NCI-H1048 (cell line): ENCODE results near the gene SPPL2A.
"Not testable (repeated sequence)": the region's sequence is repeated elsewhere in the genome, so short reads cannot be mapped to it uniquely, and the experiment has no call there.

Experiments
- DNase-seq: peaks from one replicate; lab custom pipeline; 2025; lab: John Stamatoyannopoulos, UW

SPPL2A gene

DNA sequence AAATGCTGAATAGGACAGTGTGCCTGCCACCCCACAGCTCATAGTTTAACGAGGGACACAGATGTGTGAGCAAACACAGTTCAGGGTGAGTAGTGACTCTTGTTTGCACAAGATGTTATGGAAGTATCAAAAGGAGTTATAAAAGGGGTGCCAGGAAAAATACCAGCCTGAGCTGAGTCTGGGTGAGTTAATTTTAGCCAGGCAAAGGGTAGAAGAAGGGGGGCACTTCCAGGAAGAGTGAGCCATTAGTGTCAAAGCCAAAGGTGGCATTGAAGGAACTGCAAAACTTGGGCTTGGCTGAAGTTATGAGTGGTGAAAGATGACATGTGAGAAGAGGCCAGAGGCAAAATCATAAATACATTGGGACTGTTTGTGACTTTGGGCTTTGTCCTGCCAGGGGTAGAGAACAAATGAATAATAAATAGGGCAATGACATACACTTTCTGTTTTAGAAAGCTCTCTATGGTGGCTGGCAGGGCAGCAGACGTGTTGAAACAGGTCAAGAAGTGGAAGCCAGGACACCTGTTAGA is 1.9 kb upstream of the SPPL2A start:
- no peak for DNase-seq

DNA sequence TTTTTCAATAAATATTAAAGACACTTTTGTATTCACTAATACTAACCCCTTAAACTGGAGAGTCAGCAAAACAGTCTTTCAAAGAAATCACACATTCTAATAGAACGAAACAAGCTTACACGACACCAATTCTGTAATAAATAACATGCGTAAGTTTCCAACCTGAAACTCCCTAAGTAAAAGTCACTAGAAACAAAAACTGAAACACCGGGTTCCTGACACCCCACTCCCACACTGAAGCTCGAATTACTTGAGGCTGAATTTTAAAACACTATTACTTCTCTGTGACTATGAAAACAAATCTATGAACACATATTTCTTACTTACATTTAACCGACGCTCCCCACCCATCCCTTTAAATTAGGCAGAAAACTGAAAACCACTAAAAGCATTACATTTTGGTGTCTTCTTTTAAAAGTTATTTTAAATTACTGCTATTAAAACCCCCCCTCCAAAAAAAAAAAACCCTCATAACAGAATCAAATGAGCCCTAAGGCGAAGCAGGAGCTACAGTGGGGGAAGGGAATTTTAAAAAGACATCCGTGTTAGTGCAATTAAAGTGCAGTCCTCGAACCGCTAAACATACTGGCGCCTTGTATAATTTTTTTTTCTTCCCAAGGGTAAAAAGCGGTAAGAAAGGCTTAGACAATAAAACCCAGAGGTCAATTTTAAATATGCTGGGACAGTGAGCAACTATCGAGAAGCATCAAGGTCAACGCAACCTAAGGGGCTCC is 878 bp downstream of the SPPL2A start:
- no peak for DNase-seq

DNA sequence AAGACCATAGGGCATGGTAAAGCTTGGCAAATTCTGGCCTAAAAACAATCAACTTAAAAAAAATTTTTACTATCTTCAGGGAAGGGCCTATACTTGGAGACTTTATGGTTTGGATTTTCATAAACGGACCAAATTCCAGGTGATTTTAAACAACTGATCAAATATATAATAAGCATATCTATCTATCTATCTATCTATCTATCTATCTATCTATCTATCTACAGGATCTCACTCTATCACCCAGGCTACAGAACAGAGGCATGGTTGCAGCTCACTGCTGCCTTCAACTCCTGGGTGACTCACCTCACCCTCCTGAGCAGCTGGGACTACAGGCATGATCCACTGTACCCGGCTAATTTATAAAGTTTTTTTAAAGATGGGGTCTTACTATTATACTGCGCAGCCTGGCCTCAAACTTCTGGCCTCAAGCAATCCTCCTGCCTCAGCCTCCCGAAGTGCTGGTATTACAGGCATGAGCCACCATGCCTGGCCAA is 6.7 kb downstream of the SPPL2A start:
- no peak for DNase-seq

DNA sequence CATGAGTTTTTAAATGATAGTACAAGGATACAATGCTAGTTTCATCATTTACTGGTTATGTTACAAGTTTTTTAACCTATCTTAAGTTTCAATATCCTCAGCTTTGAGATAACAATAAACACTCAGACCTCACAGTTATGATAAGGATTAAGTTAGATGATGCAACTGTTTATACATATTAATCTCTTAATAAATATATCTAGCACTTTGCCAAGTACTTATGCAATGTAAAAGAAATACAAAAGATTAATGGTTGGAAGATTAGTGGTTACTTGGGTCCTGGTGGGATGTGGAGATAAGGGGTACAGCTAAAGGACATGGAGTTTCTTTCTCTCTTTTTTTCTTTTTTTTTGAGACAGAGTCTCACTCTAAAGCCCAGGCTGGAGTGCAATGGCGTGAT is 12.0 kb downstream of the SPPL2A start:
- no peak for DNase-seq

DNA sequence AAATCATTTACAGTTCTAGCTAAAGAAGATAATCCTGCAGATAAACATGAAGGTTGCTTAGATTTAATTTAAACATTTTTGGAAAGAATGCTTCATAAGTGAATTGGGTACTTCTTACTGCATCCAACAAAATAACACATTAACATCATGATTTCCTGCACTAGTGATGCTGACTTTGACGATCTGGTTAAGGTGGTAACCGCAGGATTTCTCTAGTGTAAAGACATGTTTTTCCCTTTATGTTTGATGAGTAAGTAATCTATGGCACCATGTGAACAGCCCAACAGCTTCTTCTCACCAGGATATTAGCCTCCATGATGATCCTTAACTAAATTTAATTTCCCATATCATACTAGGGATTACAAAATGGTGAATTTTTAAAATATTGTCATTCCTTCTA is 14.1 kb downstream of the SPPL2A start:
- DNase-seq: no peak

DNA sequence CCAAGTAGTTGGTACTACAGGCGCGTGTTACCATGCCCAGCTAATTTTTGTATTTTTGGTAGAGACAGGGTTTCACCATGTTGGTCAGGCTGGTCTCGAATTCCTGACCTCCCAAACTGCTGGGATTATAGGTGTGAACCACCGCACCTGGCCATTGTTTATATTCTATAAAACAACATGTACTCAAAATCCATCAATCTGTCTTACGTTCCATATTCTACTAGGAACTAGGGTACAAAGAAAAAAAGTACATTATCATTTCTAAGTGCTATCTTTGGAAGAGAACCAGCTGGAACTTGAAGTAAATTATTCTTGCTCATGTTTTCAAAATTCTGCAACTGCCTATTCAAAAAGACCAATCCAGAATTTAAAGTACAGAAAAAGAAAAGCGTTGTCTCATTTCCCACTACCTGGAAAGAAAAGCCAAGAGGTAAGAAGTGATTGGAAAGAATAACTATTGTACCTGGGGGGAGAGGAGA is 15.2 kb downstream of the SPPL2A start:
- DNase-seq: no peak

DNA sequence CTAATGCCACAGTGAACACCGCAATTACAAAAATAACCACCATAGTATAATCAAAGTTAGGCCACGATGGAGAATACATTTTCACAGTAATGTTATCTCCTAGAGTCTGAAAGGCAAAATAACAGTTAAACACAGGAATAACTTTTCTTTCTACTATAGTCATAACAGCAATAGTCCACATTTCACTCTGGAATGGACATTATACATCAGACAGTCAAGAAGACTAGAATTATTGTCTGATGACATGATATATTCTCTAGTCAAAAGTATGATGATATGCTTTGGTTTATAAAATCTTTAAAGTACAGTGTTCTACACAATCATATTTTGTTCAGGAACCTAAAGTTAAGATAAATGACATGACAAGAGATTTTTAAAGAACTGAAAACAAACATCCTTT is 18.0 kb downstream of the SPPL2A start:
- no peak for DNase-seq

DNA sequence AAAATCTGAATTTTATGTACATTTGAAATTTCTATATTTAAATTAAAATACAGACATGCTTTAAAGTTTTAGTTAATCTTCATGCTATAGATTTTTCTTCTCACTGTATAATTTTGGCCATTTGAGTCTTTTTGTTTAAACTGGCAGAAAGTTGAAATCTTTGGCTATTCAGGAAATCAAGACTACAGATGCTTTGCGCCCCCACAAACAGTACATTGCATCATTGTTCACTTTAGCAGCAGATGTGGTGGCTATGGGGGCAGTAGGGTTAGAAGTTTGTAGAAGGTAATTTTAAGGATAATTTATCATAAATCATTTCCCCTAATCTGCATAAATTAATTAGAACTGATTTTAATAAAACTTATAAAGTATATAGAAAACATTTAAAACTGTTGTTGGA is 20.9 kb downstream of the SPPL2A start:
- no peak for DNase-seq

DNA sequence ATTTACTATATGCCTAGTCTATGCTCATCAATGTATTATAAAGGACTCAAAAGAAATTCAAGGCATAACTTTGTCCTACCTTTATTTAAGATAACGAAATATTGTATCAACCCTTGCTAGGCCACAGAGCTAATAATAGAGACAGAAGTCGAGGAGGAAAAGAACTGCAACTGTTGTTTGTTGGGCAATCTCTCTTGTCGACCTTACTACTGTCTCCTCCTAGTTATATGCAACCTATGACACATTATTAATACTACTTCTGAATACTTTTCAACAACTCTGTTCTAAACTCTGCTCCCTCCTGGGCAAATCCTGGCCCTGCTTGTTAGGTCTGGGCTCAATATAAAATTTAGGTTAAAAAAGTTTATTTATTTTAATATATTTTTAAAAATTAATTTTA is 24.6 kb downstream of the SPPL2A start:
- no peak for DNase-seq

DNA sequence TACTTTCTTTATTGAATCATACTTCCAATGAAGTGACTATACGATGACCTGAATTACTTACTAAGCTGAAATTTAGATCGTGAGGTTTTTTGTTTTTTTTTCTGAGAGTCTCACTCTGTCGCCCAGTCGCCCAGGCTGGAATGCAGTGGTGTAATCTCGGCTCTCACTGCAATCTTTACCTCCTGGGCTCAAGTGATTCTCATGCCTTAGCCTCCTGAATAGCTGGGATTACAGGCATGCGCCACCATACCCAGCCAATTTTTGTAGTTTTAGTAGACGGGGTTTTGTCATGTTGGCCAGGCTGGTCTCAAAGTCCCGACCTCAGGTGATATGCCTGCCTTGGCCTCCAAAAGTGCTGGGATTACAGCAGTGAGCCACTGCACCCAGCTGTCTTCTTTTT is 28.7 kb downstream of the SPPL2A start:
- DNase-seq: no peak

DNA sequence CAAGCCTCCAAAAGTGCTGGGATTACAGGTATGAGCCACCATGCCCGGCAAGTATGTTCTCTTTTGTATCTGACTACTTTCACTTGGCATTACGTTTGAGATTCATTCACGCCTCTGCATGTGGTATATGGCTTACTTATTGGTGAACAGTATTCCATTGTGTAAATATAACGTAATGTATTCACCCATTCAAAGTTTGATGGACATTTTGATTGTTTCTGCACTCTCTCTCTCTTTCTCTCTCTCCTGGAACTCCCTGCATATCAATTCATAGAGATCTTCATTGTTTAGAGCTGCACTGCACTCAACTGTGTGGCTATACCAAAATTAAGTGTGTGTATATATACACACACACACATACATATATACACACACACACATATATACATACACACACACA is 30.4 kb downstream of the SPPL2A start:
- DNase-seq: no peak

DNA sequence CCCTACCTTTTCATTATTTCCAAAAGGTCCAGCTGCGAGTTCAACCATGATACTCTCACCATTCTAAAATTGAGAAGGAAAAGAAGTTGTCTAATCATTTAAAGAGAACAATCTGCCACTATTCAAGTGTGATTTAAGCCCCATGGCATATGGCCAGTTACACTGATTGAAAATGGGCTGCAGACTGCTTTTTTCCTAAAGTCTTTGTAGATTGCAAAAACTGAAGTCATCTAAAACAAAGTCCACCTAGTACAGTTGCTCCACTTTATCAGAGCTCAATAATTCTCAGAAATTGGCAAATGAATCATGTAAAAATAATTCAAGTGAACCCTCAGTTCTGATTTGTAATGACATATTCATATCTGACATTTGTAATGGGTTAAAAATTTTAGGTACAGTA is 39.2 kb downstream of the SPPL2A start:
- DNase-seq: no peak

DNA sequence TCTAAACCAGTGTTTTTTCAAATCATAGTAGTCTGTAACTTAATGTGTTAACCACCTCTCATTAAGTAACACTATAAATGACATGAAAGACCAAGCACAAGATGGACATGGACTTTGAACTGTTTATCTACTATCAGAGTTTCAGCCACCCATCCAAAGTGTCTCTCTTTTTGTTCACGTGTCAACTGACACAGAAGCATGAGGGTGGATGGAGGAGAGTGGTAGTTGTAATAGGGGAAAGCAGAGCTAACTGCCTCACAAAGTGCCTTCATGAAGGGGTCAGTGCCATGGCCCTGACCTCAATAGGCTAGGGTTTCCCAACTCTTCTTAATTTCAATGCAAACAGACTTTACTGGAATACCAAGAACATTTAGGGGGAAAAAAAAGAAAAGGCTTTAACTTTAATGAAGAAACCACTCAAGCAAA is 46.8 kb downstream of the SPPL2A start:
- DNase-seq: no peak

DNA sequence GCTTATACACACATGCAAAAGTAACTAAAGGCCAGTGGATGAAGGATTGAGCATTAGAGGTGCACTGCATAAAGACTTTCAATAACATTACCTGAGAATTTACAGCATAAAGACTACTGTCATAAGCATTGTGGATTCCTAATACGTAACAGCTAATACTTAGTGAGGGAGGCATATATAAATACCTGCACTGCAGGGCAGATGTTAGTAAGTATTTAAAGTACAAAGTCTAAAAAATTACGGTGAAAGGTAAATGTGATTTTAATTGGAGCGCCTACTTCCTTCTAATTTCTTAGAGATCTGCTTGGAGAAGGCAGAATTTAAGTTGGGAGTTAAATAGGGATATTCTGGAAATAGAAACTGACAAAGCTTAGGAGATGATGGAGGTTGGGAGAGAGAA is 53.5 kb downstream of the SPPL2A start:
- no peak for DNase-seq

DNA sequence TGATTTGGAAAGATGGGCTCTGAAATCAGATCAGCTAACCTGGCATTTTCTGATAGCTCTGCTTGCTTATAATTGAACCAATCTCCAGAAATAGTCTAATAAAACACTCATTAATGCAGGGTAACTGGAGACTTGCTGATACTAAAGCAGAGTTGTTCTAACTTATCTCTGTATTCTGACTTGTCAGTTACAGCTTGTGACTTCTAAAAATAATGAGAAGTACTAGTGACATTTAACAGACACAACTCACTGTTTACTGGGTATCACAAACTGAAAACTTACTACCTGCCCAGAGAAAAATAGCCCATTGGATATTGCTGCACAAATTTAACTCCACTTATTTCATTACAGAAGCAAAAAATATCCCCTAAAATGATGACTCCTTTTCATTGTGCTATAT is 54.9 kb downstream of the SPPL2A start:
- DNase-seq: no peak

DNA sequence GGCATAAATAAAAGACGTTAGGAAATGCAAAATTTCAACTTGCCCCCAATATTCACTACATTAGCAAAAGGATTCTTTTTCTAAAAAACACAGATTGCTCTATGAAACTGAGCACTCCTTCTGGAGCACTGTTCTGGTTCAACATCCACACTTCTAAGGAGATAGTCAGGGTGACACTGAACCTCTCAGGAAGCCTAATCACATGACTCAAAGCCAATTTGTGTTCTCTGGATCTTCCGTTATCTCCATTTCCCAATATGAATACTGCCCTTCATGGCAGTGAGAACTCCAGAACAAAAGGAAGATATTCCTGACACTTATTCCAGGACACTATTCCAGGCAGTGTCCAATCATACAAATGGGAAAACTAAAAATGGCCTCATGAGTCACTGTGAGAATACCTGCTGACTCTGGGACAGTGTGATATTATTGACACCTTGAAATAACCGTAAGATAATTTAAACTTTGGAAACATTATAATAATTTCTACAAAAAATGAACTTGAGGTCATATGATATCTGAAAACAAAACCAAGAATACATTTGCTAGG is 57.6 kb downstream of the SPPL2A start:
- DNase-seq: no peak

DNA sequence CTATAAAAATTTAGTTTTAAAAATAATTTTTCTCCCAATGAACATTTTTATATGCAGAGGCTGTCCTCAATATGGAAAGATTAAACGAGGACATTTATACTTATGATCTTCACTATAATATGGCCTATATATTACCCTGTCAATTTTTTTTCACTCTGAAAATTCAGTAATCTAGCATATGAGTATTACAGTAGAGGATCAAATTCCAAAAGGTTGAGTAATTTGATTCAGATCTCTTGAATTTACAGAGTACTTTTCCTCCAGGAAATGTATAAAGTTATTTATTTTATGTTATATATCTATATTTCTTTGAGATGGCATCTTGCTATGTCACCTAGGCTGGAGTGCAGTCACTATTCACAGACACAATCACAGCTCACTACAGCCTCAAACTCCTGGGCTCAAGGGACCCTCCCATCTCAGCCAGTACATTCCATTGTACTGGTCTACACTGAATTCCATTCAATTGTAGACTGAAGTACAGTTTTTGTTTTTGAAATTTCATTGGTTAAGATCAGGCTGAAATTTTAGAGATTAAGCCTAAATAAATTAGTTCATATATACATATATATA is 62.7 kb downstream of the SPPL2A start:
- no peak for DNase-seq

DNA sequence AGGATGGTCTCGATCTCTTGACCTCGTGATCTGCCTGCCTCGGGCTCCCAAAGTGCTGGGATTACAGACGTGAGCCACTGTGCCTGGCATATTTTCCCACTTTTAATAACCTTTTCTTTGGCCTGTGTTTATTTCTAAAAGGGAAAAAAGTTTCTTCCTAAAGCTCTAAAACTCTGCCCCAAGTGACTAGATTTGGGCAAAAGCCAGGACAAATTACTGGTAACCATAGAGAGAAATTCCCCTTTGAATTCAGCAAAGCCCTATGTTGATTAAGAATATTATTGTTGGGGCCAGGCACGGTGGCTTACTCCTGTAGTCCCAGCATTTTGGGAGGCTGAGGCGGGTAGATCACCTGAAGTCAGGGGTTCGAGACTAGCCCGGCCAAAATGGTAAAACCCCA is 67.4 kb downstream of the SPPL2A start:
- no peak for DNase-seq

DNA sequence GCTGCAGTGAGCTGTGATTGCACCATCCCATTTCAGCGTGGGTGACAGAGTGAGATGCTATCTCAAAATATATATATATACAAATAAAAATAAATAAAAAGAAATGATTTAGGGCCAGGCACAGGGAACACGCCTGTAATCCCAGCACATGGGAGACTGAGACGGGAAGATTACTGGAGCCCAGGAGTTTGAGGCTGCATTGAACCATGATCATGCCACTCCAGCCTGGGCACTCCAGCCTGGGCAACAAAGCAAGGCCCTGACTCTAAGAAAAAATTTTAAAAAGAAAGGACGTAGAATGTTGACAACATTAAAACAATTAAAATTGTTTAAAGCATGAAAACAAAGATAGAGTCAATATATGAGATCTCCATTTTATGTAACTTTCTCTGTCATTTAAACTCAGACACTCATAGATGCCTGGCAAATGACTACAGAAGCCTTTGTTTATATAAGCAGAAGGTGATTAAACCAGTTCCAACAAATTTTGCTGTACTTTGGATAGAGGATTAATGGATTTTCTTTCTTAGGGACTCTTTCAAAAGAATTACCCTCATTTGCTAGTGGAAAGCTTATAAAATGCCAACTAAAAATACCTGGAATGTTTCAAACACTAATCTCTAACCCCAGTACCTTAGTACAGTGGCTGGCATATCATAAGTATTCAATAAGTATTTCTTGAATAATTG is 68.3 kb downstream of the SPPL2A start:
- DNase-seq: no peak

DNA sequence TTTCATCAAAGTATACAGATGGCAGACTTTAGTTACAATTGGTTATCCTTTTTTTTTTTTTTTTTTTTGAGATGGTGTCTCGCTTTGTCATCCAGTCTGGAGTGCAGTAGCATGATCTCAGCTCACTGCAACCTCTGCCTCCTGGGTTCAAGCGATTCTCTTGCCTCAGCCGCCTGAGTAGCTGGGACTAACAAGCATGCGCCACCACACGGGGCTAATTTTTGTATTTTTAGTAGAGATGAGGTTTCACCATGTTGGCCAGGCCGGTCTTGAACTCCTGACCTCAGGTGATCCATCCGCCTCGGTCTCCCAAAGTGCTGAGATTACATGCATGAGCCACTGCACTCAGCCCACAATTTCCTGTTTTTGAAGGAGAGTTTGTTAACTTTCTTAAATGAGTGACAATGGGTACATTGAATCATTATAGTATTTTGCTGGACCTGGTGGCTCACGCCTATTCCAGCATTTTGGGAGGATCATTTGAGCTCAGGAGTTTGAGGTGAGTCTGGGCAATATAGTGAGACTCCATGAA is 70.8 kb downstream of the SPPL2A start:
- DNase-seq: not testable (repeated sequence)

DNA sequence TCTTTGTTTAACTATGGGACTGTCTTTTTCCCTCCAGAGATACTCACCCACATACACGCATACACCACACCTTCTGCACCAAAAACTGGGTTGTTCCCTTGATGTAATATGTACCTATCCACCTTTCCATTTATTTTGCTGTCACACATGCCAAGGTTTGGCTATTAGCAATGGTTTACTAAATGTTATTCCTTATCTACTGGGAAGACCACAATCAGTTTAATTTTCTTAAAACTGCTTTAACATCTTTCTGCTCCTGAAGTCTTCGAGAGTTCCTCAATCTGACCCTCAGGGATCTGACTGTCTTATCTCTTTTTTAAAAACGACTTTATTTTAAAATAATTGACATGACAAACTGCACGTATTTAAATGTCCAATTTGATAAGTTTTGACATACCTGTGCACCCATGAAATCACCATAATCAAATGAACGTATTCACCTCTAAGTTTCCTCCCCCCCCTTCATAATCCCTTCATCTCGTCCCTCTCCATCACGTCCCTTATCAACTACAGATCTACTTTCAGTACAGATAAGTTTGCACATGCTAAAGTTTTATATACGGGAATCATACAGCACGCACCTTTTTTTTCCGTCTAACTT is 78.1 kb downstream of the SPPL2A start:
- DNase-seq: no peak
